IPS-NIHi7 (cell line): Measurements from ENCODE around the gene MSLN.

Experiments used
- DNase-seq: peaks from one replicate; pipeline ENCODE4 v3.0.0; 2012; ENCODE audit warnings: mixed read lengths; ENCODE audit errors: extremely low spot score

The MSLN gene

DNA sequence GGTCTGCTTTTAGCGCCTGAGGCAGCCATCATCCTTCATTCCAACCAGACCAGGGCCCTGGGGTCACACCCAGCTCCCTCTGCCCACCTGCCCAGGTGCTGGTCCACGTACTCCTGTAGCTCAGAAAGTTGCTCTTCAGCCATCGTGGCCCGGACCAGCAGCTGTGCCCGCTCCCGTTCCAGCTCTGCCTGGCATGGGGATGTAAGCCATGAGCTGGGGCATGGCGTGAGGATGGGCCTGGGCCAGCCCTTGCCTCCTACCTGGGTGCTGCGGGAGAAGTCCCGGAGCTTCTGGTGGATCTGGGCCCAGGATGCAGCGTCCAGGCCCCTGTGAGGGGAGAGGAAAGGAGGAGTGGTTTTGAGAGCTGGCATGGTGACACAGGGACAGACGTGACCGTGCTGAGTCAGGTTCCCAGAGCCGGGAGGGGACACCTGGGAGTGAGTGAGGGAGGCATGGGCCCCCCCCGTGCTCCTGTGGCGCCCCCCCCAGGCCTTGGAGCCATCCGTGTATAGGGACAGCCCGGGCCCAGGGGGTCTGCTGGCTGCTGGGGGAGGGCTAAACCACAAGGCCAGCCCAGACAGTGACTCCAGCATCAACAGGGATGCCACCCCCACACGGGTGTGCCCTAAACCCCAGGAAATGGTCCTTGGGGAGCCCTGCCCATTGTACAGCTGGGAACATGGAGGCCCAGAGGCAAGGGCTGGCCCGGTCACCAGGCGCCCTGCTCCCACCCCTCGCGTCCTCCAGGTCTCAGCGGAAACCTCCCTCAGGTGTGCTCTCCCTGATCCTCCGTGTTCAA is 37.5 kb upstream of the MSLN start:
- no peak for DNase-seq

DNA sequence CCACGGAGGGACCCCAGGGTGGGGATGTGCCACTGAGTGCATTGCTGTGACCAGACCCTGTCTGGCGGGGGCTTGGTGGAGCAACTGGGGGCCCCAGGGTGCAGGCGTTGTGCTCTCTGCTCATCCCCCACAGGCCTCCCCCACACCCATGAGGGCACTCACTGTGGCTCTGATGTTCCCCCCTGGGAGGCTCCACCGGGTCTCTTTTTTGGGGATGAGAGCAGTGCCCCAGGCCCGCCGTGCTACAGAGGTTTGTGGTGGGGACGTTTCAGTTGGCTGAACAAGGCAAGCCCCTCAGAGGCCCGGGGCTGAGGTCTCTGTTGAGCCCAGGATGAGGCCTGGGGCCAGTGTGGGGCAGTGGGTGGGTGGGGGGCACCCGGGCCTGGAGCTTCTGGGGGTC is 36.8 kb upstream of the MSLN start:
- no peak for DNase-seq

DNA sequence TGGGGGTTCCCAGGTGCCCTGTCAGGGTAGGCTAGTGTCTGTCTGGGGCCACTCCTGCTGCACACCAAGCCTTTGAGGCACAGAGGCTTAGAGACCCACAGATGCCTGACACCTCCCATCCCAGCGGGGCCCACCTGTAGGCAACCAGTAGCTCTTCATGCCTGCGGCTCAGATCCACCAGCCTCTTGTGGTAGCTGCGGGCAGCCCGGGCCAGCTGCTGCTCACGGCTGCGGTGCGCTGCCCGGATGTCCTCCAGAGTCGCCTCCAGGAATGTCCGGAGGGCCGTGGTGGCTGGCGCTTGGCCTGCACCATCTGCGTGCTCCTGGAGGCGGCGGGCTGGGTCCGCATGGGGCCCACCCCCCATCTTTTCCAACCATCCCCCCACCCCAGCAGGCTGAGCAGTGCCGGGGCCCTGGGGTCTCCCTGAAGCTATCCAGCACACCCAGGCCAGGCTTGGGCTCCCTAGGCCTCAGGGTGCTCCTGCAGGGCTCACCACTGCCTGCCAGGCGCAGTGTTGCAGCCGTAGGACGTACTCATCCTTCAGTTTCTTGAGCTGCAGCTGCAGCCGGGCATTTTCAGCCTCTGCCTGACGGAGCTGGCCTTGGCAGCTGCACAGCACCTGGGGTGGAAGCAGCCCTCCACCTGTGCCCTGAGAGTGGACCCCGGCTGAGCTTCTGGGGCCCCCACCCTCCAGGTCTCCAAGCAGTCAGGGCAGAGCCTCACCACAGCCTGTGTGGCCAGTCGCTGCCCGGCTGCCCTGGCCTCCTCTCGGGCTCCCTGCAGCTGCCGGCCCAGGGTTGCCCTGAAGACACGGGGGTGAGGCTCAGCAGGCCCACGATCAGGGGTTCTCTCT is 36.1 kb upstream of the MSLN start:
- DNase-seq, result no peak

DNA sequence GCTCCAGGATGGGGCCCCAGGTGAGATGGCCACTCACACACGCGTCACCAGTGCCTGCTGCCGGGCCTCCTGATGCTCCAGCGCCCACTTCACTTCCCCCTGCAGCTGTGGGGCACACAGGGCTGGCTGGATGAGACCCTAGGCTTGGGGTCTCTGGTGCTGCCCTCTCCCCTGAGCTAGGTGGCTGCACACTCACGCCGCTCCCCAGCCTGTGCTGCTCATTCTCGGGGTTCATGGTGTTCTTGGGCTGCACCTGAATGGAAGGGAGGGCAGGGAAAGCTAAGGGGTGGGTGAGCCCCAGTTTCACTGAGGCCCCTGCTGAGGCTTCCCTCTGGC is 35.5 kb upstream of the MSLN start:
- no peak for DNase-seq

DNA sequence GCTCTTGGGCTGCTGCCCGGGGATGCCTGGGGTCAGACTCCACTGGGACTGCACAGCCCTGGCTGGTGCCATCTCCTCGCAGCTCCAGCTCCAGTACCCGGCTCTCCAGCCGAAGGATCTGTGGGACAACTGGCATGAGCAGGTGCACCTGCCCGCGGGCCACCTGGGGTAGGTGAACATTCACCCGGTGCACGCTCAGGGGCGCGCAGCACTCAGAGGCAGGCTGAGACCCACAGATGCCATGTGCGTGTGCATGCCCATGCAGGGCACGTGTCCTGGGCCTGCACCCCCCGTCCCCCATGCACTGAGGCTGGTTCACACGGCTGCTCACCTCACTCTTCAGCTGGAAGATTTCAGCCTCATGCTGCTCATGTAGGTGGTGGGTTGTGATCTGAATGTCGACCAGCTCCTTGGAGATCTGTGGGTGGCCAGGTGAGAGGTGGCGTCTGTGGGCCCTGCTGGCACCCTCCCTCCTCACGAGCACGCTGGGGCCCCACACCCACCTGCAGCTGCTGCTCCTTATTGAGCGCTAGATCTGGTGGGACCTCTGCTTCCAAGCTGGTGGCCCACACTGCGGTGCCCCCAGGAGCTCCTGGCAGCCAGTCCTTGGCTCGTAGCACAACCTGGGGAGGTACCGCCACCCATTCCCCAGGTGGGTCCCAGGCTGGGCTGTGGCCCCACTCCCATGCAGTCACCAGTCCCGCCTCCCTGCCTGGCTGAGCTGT is 34.9 kb upstream of the MSLN start:
- no peak for DNase-seq

DNA sequence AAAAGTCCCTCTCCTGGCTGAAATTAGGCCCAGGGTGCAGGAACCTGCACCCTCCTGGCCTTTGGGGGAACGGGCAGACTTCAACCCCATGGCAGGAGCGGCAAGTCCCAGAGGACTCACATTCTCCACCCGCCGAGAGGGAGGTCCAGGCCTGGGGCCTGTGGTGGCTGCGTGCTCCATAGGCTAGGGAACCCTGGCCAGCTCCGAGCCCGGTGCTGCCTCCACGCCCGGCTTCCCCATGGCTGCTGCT is 34.4 kb upstream of the MSLN start:
- DNase-seq, result no peak

DNA sequence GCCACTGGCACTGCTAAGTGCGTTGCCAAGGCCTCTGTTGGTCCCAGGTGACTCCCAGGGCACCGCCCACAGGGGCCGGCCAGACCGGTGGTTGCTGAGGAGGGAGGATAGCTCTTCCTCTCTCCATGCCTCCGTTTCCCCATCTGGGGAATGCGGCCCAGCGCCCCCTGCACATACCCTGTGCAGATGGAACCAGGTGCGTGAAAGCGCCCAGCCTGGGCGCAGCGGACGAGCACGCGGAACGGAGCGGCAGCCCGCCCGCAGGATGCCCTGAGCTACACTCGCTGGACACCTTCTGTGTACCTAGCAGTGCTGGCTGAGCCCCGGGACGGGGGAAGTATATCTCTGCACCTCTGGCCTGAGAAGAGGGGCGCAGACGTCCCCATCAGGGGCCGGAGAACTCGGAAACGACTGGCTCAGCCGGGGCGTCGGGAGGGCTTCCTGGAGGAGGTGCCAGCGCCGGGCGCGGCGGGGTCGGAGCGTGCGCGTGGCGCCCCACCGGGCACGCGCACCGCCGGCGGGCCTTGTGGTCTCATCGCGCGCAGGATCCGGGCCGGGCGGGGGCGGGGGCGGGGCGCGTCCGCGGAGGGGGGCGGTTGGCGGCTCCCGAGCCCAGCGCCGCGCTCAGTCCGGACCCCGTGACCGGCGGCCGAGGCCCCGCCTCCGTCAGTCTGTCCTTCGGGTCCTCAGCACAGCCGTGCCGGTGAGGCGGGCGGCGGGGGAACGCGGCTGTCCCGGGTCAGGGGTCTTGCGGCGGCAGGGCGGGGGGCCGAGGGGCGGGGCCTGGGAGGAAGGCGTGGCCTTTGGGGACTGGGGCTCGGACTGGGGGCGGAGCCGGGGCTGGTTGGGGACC is 33.9 kb upstream of the MSLN start, which contains the start of the genes CCDC78 and HAGHL:
Gene CCDC78 (minus strand): TSS at position 6 of the 853 bp plus-strand sequence. CDS start 76 bp downstream, outside the sequence.
Gene HAGHL (plus strand): TSS at position 669 of the 853 bp plus-strand sequence. CDS start 404 bp downstream, outside the sequence.
- DNase-seq, result peak; percentile 79

DNA sequence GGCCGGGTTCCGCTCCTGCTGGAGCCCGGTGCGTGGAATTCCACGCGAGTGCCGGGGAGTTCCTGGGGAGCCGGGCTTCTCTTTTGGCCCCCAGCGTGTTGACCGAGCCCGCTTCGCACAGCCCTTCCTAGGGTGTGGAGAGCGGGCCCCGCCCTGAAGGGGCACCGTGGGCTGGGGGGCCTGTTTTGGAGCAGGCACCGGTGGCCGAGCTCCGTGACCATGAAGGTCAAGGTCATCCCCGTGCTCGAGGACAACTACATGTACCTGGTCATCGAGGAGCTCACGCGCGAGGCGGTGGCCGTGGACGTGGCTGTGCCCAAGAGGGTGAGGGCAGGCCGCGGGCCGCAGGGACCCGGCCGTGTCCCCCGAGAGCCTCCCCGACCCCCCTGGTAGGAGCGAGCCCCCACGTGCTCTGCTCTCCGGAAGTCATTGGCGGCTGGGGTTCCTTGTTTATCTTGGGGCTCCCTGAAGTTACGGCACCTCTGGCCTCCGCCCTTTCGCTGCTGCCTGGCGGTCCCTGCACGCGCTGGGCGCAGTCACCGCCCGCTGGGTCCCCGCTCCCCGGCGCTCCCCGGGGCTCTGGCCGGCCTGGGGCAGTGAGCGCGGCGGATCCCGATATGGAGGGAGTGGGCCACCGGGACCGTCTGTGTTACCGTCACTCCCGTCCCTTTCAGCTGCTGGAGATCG is 33.1 kb upstream of the MSLN start:
- DNase-seq, result no peak

DNA sequence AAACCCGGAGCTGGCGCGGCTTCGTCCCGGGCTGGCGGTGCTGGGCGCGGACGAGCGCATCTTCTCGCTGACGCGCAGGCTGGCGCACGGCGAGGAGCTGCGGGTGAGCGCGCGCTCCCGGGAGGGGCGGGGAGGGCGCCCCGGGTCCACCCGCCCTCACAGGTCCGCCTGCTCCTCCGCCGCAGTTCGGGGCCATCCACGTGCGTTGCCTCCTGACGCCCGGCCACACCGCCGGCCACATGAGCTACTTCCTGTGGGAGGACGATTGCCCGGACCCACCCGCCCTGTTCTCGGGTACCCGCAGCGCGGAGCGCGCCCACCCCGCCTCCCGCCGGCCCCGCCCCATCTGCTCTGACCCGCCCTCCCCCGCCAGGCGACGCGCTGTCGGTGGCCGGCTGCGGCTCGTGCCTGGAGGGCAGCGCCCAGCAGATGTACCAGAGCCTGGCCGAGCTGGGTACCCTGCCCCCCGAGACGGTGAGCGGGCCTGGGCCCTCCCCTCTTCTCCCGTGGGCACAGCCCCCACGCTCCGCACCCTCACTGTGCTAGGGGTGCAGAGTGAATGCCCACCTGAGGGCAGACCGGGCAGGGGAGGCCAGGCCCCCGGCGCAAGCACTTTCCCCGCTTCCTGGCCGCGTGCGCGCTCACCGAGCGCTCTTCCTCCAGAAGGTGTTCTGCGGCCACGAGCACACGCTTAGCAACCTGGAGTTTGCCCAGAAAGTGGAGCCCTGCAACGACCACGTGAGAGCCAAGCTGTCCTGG is 32.2 kb upstream of the MSLN start:
- DNase-seq, result peak; percentile 75

DNA sequence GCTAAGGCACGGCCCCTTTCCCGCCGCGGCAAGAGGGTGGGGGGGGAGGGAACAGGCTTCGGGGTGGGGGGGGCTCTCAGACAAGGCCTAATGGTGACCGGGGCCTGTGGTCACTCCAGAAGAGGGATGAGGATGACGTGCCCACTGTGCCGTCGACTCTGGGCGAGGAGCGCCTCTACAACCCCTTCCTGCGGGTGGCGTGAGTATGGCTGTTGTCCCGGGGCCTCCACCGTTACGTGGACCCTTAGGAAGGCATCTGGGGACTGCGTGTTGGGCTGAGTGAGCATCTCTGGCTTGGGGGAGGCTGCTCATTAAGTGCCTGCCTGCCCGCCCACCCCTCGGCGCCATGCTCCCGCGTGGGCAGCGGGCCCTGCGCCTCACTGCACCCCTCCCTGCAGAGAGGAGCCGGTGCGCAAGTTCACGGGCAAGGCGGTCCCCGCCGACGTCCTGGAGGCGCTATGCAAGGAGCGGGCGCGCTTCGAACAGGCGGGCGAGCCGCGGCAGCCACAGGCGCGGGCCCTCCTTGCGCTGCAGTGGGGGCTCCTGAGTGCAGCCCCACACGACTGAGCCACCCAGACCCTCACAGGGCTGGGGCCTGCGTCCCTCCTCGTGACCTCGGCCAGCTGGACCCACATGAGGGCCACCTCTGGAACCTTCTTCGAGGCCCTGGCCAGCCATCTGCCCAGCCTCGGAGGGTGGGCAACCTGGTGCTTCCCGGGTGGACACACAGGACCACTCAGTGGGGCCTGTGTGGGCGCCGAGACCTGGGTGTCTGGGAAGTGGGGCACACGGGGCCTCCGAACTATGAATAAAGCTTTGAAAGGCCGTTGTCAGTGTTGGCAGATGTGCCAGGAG is 31.4 kb upstream of the MSLN start:
- DNase-seq, result no peak

DNA sequence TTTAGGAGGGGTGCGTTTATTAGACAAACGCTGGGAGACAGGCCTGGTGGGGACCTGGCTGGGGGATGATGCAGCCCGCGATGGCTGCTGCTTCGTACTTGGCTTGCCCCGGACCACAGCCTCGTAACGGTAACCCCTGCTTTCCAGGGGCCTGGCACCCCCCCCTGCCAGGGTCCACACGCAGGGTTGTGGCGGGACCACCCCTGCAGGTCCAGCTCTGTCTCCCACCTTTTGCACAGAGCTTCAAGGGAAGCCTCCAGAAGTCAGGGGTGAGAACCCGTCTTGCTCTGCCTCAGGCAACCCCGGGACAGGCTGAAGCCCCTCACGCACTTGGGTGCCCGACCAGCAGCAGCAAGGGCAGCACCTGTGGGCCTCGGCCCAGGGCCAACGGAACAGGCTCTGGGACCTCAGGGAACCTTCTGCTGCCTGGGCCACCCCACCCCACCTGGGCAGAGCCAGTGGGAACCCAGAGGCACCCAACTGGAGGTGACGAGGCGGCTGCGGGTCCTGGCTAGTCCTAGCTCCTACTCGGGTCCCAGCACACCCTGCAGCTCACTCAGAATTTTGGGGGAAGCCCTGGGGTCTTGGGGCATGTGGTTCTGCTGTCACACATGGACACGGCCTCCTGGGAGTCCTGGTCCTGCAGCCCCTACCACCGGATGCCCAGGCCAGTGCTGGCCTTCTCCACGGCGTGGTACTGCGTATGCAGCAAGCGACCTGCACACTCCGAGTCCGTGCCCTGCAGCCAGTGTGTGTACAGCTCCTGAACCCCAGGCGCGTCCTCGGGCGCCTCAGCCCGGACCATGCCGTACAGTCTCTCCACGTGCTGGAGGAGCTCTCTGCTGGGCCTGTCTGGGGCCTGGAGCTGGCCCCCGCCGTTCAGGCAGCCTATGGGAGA is 30.5 kb upstream of the MSLN start:
- no peak for DNase-seq

DNA sequence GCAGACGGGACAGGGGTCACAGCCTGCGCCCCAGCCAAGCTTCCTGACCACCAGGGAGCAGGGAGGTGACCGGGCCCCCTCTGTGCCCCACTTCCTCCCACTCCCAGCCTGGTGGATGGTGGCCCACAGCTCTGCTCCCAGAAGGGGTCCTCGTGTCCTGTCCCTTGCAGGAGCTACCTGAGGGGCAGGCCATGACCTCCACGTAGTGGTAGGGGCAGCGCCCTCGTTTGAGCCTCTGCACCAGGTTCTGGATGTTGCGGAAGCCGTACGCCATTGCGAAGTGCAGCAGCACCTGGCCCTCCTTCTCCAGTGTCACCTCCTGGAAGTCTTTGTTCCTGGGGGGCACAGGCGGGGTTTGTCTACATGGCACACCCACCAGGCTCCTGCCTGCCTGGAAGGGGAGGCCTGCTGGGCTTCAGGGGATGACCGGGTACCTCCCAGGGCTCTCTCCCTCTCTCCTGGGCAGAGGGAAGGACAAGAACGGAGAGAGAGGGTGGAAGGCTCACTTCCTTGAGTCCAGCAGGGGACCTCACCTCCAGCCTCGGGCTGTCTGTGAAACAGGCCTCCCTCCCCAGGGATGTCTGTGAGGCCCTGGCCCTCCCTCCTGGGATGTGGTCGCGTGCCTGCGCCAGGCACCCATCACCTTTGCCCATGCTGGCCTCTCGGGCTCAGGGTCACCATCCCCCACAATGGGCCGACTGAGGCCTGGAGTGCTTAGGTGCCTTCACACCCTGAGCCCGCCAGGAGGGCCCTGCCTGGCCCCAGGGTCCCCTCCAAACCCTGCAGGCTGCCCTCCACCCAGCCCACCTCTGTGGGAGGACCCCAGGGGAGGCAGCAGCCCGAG is 29.6 kb upstream of the MSLN start:
- no peak for DNase-seq

DNA sequence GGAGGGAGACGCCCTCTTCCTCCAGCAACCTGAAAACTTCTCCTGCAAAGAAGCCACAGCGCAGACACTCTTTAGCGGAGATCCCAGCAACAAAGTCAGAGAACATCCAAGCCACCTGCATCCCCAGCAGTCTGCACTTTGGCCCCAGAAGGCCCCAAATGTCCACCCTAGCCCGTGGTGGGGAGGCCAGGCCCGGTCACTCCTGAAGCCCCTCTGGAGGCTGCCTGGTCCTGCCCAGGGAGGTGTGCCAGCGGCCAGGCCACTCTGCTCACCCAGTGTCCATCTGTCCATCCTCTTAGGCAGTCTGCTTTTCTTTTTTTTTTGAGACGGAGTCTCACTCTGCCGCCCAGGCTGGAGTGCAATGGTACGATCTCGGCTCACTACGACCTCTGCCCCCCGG is 28.2 kb upstream of the MSLN start:
- DNase-seq, result no peak

DNA sequence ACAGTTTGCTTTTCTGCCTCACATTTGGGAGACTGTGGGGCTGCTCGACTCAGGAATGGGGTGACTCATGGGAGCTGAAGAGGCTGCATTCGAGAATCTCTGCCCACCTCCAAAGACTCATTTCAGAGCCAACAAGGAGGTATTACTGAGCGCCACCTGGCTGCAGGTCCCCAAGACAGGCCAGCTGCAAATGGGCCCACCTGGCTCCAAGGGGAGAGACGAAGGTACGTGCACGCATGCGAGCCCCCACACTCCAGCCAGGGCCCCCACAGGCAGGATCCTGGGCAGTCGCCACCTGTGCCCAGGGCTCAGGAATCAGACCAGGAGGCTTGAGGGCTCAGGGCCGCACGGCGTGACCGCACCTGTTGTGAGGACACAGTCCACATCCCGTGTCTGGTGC is 27.6 kb upstream of the MSLN start:
- DNase-seq, result no peak

DNA sequence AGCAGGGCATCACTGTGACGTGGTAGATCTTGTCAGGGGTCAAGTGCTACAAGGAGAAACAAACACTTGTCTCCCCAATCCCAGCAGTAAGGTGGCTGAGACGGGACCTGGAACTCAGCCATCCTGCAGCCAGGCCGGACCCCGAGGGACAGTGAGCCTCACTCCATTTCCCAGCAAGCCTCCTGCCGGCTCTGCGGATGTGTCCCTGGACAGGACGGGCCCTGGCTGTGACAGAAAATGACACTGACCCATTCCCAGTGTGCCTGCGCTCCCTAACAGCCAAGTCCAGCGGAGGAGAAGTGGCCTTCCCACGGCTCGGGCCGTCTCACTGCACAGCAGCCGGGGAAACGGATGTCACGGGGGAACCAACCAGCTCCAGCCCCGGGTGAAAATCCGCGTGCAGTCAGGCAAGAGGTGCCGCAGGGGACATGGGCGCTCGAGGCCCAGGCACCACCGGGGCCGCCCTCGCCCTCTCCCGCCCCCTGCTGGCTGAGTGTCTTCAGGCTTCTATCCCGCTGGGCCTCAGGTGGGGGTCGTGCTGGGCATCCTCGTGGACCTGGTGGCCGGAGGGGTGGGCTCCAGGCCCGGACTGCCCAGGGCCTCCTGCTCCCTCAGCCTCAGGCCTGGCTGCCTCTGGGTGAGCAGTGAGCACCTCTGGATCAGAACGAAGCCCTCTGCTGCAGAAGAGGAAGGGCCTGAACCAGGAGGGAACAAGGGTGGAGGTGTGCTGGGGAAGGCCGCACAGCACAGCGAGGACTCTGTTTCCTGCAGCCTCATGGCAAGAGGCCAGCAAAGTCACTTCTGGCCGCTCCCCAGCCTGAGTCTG is 26.9 kb upstream of the MSLN start:
- peak; percentile 66 for DNase-seq

DNA sequence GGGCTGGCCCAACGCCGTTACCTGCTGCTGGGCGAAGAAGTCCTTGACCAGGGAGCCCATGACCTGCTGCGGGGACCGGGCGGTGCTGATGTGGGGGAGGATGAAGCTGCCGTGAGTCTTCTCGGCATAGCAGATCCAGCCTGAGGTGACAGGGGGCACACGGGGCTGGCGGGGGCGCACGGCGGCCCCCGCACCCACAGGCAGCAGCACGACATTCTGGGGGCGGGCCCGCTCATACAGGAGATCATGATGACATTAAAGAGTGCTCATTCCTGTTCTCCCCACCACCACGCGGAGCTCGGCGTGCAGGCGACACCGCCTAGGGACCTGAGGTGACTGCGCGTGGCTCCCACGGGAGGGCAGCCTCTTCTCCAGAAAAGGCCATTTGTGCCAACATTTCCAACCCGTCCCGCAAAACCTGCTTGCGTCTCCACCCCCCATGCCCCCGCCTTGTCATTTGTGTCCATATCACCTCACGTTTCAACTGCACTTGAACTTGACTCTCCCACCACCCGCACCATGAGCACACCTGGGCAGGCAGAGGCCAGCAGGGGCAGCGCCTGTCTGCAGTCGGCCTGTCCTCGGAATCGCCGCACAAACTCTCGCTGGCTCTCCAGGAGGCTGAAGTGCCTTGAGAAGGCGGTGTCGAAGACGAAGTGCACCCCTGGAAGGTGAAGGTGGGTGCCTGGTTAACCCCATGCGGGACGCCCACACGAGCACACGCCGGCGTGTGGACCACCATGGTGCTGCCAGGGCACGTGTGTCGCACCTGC is 26.1 kb upstream of the MSLN start:
- no peak for DNase-seq
